Gastrocnemius medialis (tissue), 4 donors: ENCODE data around the gene PROM2. TPM values are rescaled to one million over a fixed set of nuclear protein-coding genes. Genes with fewer than 3 reads are reported as not detected.

ENCODE experiments used
- ATAC-seq, 2 donors: fragments of 150-250 bp; one replicate each; pipeline ENCODE4 v1.9.1; 2016
- DNase-seq, 2 donors: peaks; one replicate each; pipeline ENCODE4 v3.0.0-alpha.2; 2019
- H3K27ac ChIP-seq, 4 donors: fragments of 200-600 bp; sonication (generic); 1 replicate in 1 of 4; 2 replicates in 3 of 4; pipeline ENCODE4 v1.5.1; 2016 to 2018; ENCODE audit warnings: mild to moderate bottlenecking in 2 of 4, moderate library complexity in 1 of 4
- H3K27me3 ChIP-seq, 3 donors: fragments of 200-600 bp; sonication (generic) in 2 of 3; 1 replicate in 1 of 3; 2 replicates in 2 of 3; pipeline versions ENCODE4 v1.5.1 to v1.6.0; 2016 to 2019; ENCODE audit warnings: mild to moderate bottlenecking in 1 of 3, moderate library complexity in 1 of 3
- H3K36me3 ChIP-seq, 2 donors: fragments of 200-600 bp; sonication (generic) in 1 of 2; one replicate each; pipeline ENCODE4 v1.5.1; 2017 to 2018
- H3K4me1 ChIP-seq, 2 donors: fragments of 200-600 bp; sonication (generic) in 1 of 2; one replicate each; pipeline ENCODE4 v1.5.1; 2016 to 2017; ENCODE audit warnings: mild to moderate bottlenecking in 2 of 2
- H3K4me3 ChIP-seq, 4 donors: fragments of 200-600 bp; sonication (generic) in 3 of 4; 1 replicate in 1 of 4; 2 replicates in 3 of 4; pipeline ENCODE4 v1.5.1; 2016 to 2019; ENCODE audit warnings: mild to moderate bottlenecking in 2 of 4
- H3K9me3 ChIP-seq, 3 donors: fragments of 200-600 bp; sonication (generic) in 2 of 3; 1 replicate in 1 of 3; 2 replicates in 2 of 3; pipeline ENCODE4 v1.5.1; 2016 to 2019
- POLR2A ChIP-seq, 2 donors: fragments of 450-650 bp; IDR thresholded peaks; one replicate each; pipeline ENCODE4 v1.6.1; 2017; ENCODE audit warnings: antibody characterized with exemption in 2 of 2, mild to moderate bottlenecking in 2 of 2, moderate library complexity in 2 of 2
- in situ Hi-C, 4 donors: fragments of 200-750 bp; cut with MboI; loops; one replicate each; pipeline versions ENCODE4 v1.15.0 to v1.8.0; 2017; ENCODE audit warnings: low sequenced_read_pairs in 4 of 4
- intact Hi-C: fragments of 100-400 bp; cut with DNase I; formaldehyde crosslinking; loops from one replicate; pipeline ENCODE4 v1.15.1; 2023; ENCODE audit warnings: low total_unique reads
- total RNA-seq, 4 donors: library from RNA; depleted of rRNA; stranded (reverse); fragments of >200 nt; gene quantifications; one replicate each; pipeline versions ENCODE4 v1.1.0 to v1.2.3, GENCODE V29; 2016
- TF ChIP-seq, protein P1 (sequence below), 5 experiments: fragments of 450-650 bp in 3 of 5; fragments of 200-600 bp in 2 of 5; sonication (generic) in 2 of 5; IDR thresholded peaks in 4 of 5; conservative IDR thresholded peaks in 1 of 5; 1 replicate in 4 of 5; 2 replicates in 1 of 5; pipeline ENCODE4 v1.5.1; 2016 to 2019; ENCODE audit warnings: antibody characterized with exemption in 5 of 5, mild to moderate bottlenecking in 3 of 5, moderate library complexity in 3 of 5

Gene PROM2
- total RNA-seq, 4 donors from 2014 or later = 0.33 to 0.46 TPM; not detected in 2

DNA sequence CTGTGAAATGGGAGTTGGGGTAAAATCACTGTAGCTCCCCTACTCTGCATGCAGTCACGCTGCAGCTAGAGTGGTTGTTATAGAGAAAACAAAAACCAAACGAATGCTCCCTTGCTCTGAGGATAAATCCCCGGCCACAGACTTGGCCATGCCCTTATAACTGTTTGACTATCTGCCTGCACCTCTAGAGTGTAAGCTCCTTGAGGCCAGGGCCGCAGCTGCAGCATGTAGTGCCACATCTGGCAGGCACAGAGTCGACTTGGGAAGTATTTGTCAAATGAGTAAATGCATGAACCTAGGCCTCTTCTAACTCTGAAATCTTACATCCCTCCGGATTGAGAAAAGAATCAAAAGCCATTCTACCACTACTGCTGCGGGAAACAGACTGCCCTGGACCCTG, 58.8 kb downstream of the PROM2 start:
- no peak for DNase-seq
- Histone ChIP-seq H3K9me3 (no peaks in the 10 kb centered on the region), H3K4me3 (no peak overlapping the region), H3K36me3 (no peaks in the 10 kb centered on the region), H3K27me3 (no peaks in the 10 kb centered on the region), H3K27ac (no peak overlapping the region), H3K4me1 (no peaks in the 10 kb centered on the region)
- intact Hi-C loops = no loop called here
- in situ Hi-C loops = no loop called here
- TF ChIP-seq POLR2A (IDR thresholded peaks at IDR 0.05) = no peak
- TF ChIP-seq, protein P1, sequence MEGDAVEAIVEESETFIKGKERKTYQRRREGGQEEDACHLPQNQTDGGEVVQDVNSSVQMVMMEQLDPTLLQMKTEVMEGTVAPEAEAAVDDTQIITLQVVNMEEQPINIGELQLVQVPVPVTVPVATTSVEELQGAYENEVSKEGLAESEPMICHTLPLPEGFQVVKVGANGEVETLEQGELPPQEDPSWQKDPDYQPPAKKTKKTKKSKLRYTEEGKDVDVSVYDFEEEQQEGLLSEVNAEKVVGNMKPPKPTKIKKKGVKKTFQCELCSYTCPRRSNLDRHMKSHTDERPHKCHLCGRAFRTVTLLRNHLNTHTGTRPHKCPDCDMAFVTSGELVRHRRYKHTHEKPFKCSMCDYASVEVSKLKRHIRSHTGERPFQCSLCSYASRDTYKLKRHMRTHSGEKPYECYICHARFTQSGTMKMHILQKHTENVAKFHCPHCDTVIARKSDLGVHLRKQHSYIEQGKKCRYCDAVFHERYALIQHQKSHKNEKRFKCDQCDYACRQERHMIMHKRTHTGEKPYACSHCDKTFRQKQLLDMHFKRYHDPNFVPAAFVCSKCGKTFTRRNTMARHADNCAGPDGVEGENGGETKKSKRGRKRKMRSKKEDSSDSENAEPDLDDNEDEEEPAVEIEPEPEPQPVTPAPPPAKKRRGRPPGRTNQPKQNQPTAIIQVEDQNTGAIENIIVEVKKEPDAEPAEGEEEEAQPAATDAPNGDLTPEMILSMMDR (IDR thresholded peaks at IDR 0.05 in 4 of 5, conservative IDR thresholded peaks at IDR 0.05 in 1 of 5) = no peak
- ATAC-seq = no peak

DNA sequence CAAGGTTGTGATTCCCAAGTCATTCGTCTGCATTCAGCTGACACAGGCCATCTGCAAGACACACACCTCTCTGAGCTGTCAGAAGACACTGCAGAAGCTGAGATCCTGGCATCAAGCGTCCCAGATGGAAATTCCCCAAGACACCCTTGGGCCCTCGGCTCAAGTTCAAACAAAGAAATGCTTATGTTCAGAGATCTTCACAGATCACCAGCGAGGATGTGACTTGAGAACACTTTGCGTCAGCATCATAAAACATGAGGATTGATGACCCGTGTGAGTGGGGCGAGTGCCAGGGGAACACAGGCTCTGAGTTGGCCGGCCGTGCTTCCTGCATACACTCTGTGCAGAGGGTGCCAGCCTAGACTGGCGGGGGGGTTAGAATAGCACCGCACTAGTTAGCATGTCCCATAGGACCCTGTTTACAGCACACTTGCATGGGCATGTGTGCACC, 59.7 kb downstream of the PROM2 start:
- in situ Hi-C loops (no loop called here), intact Hi-C loops (no loop called here)
- Histone ChIP-seq H3K4me3 (no peak overlapping the region), H3K4me1 (no peaks in the 10 kb centered on the region), H3K27ac (no peak overlapping the region), H3K27me3 (no peaks in the 10 kb centered on the region), H3K9me3 (no peaks in the 10 kb centered on the region), H3K36me3 (no peaks in the 10 kb centered on the region)
- ATAC-seq (peak; percentile 42 to 53), DNase-seq (peak in 1 of 2 donors; percentile 37)
- TF ChIP-seq, protein P1 (IDR thresholded peaks at IDR 0.05 in 4 of 5, conservative IDR thresholded peaks at IDR 0.05 in 1 of 5) = no peak
- TF ChIP-seq POLR2A (IDR thresholded peaks at IDR 0.05) = no peak

DNA sequence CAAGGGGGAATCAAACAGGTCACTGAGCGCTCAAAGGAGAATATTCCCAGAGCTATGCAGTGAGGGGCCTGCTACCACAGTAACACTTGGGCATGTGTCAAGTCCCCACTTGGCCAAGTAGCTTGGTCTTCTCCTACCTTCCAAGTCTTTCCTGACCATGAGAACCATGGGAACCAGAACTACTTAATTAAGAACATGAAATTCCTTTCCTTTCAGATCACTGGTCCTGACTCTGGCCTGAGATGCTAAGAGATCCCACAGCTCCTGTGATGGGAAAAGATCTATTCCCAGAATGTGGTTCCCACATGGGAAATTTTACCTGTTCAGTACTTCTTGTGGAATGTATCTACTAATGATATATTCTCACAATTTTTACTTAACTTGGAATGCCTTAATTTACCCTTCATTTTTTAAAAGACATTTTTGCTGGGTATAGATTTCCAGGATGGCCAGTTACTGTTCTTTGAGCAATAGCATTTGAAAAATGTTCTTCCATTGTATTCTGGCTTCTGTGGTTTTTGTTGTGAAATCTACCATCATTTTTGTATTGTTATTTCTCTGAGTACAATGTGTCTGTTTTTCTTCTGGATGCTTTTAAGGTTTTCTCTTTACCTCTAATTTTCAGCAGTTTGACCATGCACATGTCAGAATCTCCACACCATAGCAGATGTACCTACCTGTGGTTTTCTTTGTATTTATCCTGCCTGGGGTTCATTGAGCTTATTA, 60.8 kb downstream of the PROM2 start:
- ATAC-seq (no peak), DNase-seq (no peak)
- Histone ChIP-seq H3K36me3 (no peaks in the 10 kb centered on the region), H3K4me3 (no peak overlapping the region), H3K4me1 (no peaks in the 10 kb centered on the region), H3K27me3 (no peaks in the 10 kb centered on the region), H3K27ac (no peak overlapping the region), H3K9me3 (no peaks in the 10 kb centered on the region)
- in situ Hi-C loops = no loop called here
- TF ChIP-seq, protein P1 (IDR thresholded peaks at IDR 0.05 in 4 of 5, conservative IDR thresholded peaks at IDR 0.05 in 1 of 5) = no peak
- no peak for TF ChIP-seq POLR2A (IDR thresholded peaks at IDR 0.05)
- intact Hi-C loops = no loop called here

DNA sequence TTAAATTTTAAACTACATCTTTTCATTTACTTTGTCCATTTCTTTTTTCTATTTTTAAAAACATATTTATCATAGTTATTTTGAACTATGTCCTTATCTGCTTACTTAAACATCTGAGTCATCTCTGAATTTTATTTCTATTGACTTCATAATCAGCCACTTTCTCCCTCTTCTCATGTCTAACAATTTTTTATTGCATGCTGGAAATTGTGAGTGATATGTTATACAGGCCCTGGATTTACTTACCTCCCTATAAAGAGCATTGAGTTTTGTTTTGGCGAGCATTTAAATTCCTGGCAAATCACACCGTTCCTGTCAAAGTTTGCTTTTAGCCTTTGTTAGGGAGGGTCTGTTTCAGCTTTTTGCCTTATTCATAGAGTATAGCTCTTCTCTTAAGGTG, 62.2 kb downstream of the PROM2 start:
- DNase-seq (no peak), ATAC-seq (no peak)
- Histone ChIP-seq H3K36me3 (no peaks in the 10 kb centered on the region), H3K9me3 (no peaks in the 10 kb centered on the region), H3K4me3 (no peak overlapping the region), H3K27me3 (peaks cover 0 to 2% (median 0%) of the 10 kb centered on the region in 3 donors), H3K27ac (no peak overlapping the region), H3K4me1 (no peaks in the 10 kb centered on the region)
- intact Hi-C loops = no loop called here
- TF ChIP-seq POLR2A (IDR thresholded peaks at IDR 0.05) = no peak
- TF ChIP-seq, protein P1 (IDR thresholded peaks at IDR 0.05 in 4 of 5, conservative IDR thresholded peaks at IDR 0.05 in 1 of 5) = no peak
- in situ Hi-C loops = no loop called here
